IMR-90 (cell line): ENCODE measurements around the gene SULT1B1. TPM values are rescaled to one million over a fixed set of nuclear protein-coding genes. Genes with fewer than 3 reads are reported as not detected.

Source experiments
- ATAC-seq: fragments of 200-7000 bp; cut with Tn5 transposase; 2 replicates; pipeline ENCODE4 v1.9.1; 2020; ENCODE audit warnings: low read depth, mild to moderate bottlenecking, moderate library complexity
- BruUV-seq: library from RNA; stranded (reverse); fragments of 400-500 nt; replicated peaks from 2 replicates; lab custom pipeline; 2021; lab: Mats Ljungman, UMichigan
- CTCF ChIA-PET: fragments of 300-600 bp; formaldehyde crosslinking; extraction: SDS; loops from one replicate; lab custom pipeline; 2021; ENCODE audit warnings: antibody characterized with exemption; lab: Yijun Ruan, JAX
- POLR2A ChIA-PET: fragments of 300-600 bp; sonication (Branson Sonifier 250); formaldehyde crosslinking; loops from one replicate; lab custom pipeline; 2022; ENCODE audit warnings: antibody characterized with exemption; ENCODE audit not compliant: unreplicated experiment; lab: Charles Lee
- DNase-seq: peaks from one replicate; pipeline ENCODE4 v3.0.0; 2013
- H2AFZ ChIP-seq: replicated peaks from 2 replicates; pipeline ENCODE3; 2013; ENCODE audit warnings: low read length, mild to moderate bottlenecking; ENCODE audit not compliant: poor library complexity
- H2AK5ac ChIP-seq: 2 replicates; pipeline ENCODE4 v1.6.1; 2013; ENCODE audit warnings: low read depth, low read length, inconsistent platforms
- H2AK9ac ChIP-seq: replicated peaks from 2 replicates; pipeline ENCODE3; 2013; ENCODE audit warnings: mild to moderate bottlenecking, low read depth, low read length, moderate library complexity; ENCODE audit not compliant: poor library complexity
- H2BK120ac ChIP-seq: 2 replicates; pipeline ENCODE4 v1.6.1; 2013; ENCODE audit warnings: low read depth, low read length, inconsistent platforms
- H2BK15ac ChIP-seq: 3 replicates; pipeline ENCODE4 v1.6.1; 2013; ENCODE audit warnings: low read depth, low read length, inconsistent platforms
- H2BK20ac ChIP-seq: 2 replicates; pipeline ENCODE4 v1.6.1; 2013; ENCODE audit warnings: low read depth, mild to moderate bottlenecking, inconsistent platforms, low read length, moderate library complexity
- H2BK5ac ChIP-seq: 2 replicates; pipeline ENCODE4 v1.6.1; 2013; ENCODE audit warnings: mild to moderate bottlenecking, low read depth, low read length, inconsistent platforms; ENCODE audit not compliant: poor library complexity, severe bottlenecking
- H3K14ac ChIP-seq: replicated peaks from 2 replicates; pipeline ENCODE4 v1.6.1; 2013; ENCODE audit warnings: low read depth, low read length, inconsistent platforms
- H3K18ac ChIP-seq: 2 replicates; pipeline ENCODE4 v1.6.1; 2013; ENCODE audit warnings: low read depth, low read length, control low read depth
- H3K23ac ChIP-seq: 2 replicates; pipeline ENCODE4 v1.6.1; 2013; ENCODE audit warnings: low read depth, low read length, inconsistent platforms
- H3K27ac ChIP-seq: 2 replicates; pipeline ENCODE4 v1.5.1; 2013; ENCODE audit warnings: mild to moderate bottlenecking, control low read depth, low read length; ENCODE audit not compliant: insufficient read depth
- H3K27me3 ChIP-seq: 2 replicates; pipeline ENCODE4 v1.6.1; 2013; ENCODE audit warnings: low read length; ENCODE audit not compliant: control insufficient read depth, insufficient read depth
- H3K36me3 ChIP-seq: 2 replicates; pipeline ENCODE4 v1.6.1; 2013; ENCODE audit warnings: low read length, mixed read lengths; ENCODE audit not compliant: control insufficient read depth, insufficient read depth
- H3K4ac ChIP-seq: 2 replicates; pipeline ENCODE4 v1.6.1; 2013; ENCODE audit warnings: low read depth, low read length, inconsistent platforms
- H3K4me1 ChIP-seq: 2 replicates; pipeline ENCODE4 v1.6.1; 2013; ENCODE audit warnings: low read length, mixed read lengths; ENCODE audit not compliant: control insufficient read depth, insufficient read depth
- H3K4me2 ChIP-seq: 2 replicates; pipeline ENCODE4 v1.6.1; 2013; ENCODE audit warnings: low read depth, mild to moderate bottlenecking, control low read depth, low read length, moderate library complexity
- H3K4me3 ChIP-seq: 2 replicates; pipeline ENCODE4 v1.5.1; 2013; ENCODE audit warnings: low read depth, mild to moderate bottlenecking, control low read depth, low read length, moderate library complexity; ENCODE audit not compliant: insufficient read depth
- H3K56ac ChIP-seq: 2 replicates; pipeline ENCODE4 v1.6.1; 2013; ENCODE audit warnings: low read length, inconsistent platforms; ENCODE audit not compliant: insufficient read depth; ENCODE audit errors: extremely low read depth
- H3K79me1 ChIP-seq, 2 experiments: 2 replicates each; pipeline ENCODE4 v1.6.1; 2013; ENCODE audit warnings: low read length in 2 of 2, inconsistent platforms in 1 of 2, low read depth in 1 of 2
- H3K9ac ChIP-seq: 2 replicates; pipeline ENCODE4 v1.6.1; 2013; ENCODE audit warnings: low read depth, low read length, control low read depth
- H3K9me1 ChIP-seq: 2 replicates; pipeline ENCODE4 v1.6.1; 2013; ENCODE audit warnings: low read length, inconsistent platforms; ENCODE audit not compliant: insufficient read depth
- H3K9me3 ChIP-seq: 2 replicates; pipeline ENCODE4 v1.6.1; 2013; ENCODE audit warnings: low read length; ENCODE audit not compliant: control insufficient read depth, insufficient read depth
- H4K20me1 ChIP-seq: 2 replicates; pipeline ENCODE4 v1.6.1; 2013; ENCODE audit warnings: low read length, inconsistent platforms; ENCODE audit not compliant: insufficient read depth
- H4K5ac ChIP-seq: 2 replicates; pipeline ENCODE4 v1.6.1; 2013; ENCODE audit warnings: mild to moderate bottlenecking, low read depth, low read length, control low read depth
- H4K8ac ChIP-seq, 2 experiments: 2 replicates each; pipeline ENCODE4 v1.6.1; 2013; ENCODE audit warnings: low read depth in 2 of 2, low read length in 2 of 2, control low read depth in 1 of 2, inconsistent platforms in 1 of 2
- H4K91ac ChIP-seq: 2 replicates; pipeline ENCODE4 v1.6.1; 2013; ENCODE audit warnings: low read depth, low read length, inconsistent platforms; ENCODE audit not compliant: insufficient read depth
- BHLHE40 ChIP-seq: fragments of 150-350 bp; IDR thresholded peaks from 2 replicates; pipeline ENCODE4 v1.6.1; 2016; ENCODE audit warnings: mild to moderate bottlenecking, low read depth, low read length
- CEBPB ChIP-seq: IDR thresholded peaks from 2 replicates; pipeline ENCODE4 v1.6.1; 2012; ENCODE audit warnings: low read depth, low read length, improper control_type of control experiment
- CHD1 ChIP-seq: IDR thresholded peaks from 2 replicates; pipeline ENCODE4 v1.6.1; 2012; ENCODE audit warnings: low read depth, low read length, improper control_type of control experiment
- FOS ChIP-seq: fragments of 150-350 bp; IDR thresholded peaks from 2 replicates; pipeline ENCODE4 v1.6.1; 2016; ENCODE audit warnings: low read depth, low read length
- MAFK ChIP-seq: IDR thresholded peaks from 2 replicates; pipeline ENCODE4 v1.6.1; 2012; ENCODE audit warnings: low read depth, low read length, improper control_type of control experiment
- MXI1 ChIP-seq: IDR thresholded peaks from 2 replicates; pipeline ENCODE4 v1.6.1; 2012; ENCODE audit warnings: low read depth, mild to moderate bottlenecking, low read length, moderate library complexity, borderline replicate concordance
- POLR2A ChIP-seq: IDR thresholded peaks from 2 replicates; pipeline ENCODE4 v1.6.1; 2012; ENCODE audit warnings: mild to moderate bottlenecking, low read depth, low read length
- RAD21 ChIP-seq: IDR thresholded peaks from 2 replicates; pipeline ENCODE4 v1.6.1; 2012; ENCODE audit warnings: low read length, improper control_type of control experiment
- USF2 ChIP-seq: fragments of 150-350 bp; IDR thresholded peaks from 2 replicates; pipeline ENCODE4 v1.6.1; 2017; ENCODE audit warnings: mild to moderate bottlenecking, antibody characterized with exemption, low read length, low read depth
- WGBS, 2 experiments: methylation state at CpG; one replicate each; pipeline versions ENCODE4 v1.1.5 to v1.1.7; 2013; ENCODE audit warnings: missing lambda C conversion rate in 2 of 2; ENCODE audit not compliant: insufficient read length in 1 of 2; ENCODE audit errors: extremely low coverage in 2 of 2; 5-methylcytosine and 5-hydroxymethylcytosine counted together
- dilution Hi-C: fragments of 300-500 bp; cut with HindIII; formaldehyde crosslinking; loops from one replicate; pipeline ENCODE4 v1.14.3; 2018; ENCODE audit warnings: low sequenced_read_pairs; ENCODE audit not compliant: unreplicated experiment
- in situ Hi-C: fragments of 300-500 bp; cut with MboI; formaldehyde crosslinking; loops from 3 replicates; pipeline ENCODE4 v1.14.3; 2019; ENCODE audit warnings: low sequenced_read_pairs, inconsistent platforms, mixed read lengths
- intact Hi-C: fragments of 100-400 bp; cut with micrococcal nuclease; formaldehyde crosslinking; loops from 2 replicates; pipeline ENCODE4 v1.10.0; 2022
- polyA plus RNA-seq, 3 experiments: library from polyadenylated mRNA; depleted of rRNA; stranded (reverse); fragments of >200 nt; gene quantifications; 2 replicates each; pipeline ENCODE4 v1.2.3, GENCODE V29; 2012; ENCODE audit warnings: low replicate concordance in 1 of 3
- total RNA-seq: library from RNA; depleted of rRNA; stranded (reverse); fragments of >200 nt; gene quantifications from 2 replicates; pipeline ENCODE4 v1.2.3, GENCODE V29; 2012
- TF ChIP-seq, protein P1 (sequence below): fragments of 150-350 bp; IDR thresholded peaks from 2 replicates; pipeline ENCODE4 v1.6.1; 2016; ENCODE audit warnings: low read depth, mild to moderate bottlenecking, low read length, moderate library complexity, borderline replicate concordance

Gene SULT1B1
- total and polyA plus RNA-seq, 2 of the 4 experiments (the other 2 are of a cell fraction): 0.05 to 0.18 TPM

DNA sequence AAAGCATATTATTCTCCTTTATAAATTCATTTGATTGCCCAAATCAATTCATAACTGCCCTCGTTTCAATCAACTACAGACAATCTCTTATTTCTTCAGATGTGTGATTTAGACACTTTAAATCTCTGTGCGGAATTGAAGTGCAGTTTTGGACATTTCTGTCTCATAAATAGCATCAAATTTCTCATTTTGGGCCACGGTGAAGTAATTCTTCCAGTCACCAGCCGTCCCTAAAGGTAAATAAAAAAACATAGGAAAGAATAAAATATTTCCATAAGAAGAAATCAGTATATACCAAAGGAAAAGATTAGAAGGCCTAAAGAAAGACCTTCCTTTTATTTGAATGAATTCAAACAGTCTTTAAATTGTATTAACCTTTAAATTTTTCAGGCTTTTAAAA is 33.4 kb downstream of the SULT1B1 start:
- Histone ChIP-seq H2BK15ac (no peak overlapping the region), H2BK5ac (no peak overlapping the region), H2BK120ac (no peak overlapping the region), H2AFZ (no peak overlapping the region), H3K27me3 (no peaks in the 10 kb centered on the region), H3K18ac (no peak overlapping the region), H3K36me3 (no peaks in the 10 kb centered on the region), H3K27ac (no peak overlapping the region), H3K9me3 (no peaks in the 10 kb centered on the region), H3K4me2 (no peak overlapping the region), H3K14ac (no peak overlapping the region), H3K4ac (no peak overlapping the region), H3K23ac (no peak overlapping the region), H3K4me3 (no peak overlapping the region), H4K91ac (no peak overlapping the region), H3K9me1 (no peaks in the 10 kb centered on the region), H4K8ac (no peak overlapping the region), H2AK5ac (no peak overlapping the region), H3K4me1 (no peaks in the 10 kb centered on the region), H2AK9ac (no peak overlapping the region), H4K20me1 (no peaks in the 10 kb centered on the region), H4K5ac (no peak overlapping the region), H3K9ac (no peak overlapping the region), H3K56ac (no peak overlapping the region), H2BK20ac (no peak overlapping the region), H3K79me1 (no peaks in the 10 kb centered on the region)
- CTCF ChIA-PET: no interaction called here
- in situ Hi-C loops (no loop called here), intact Hi-C loops (no loop called here), dilution Hi-C loops (no loop called here)
- no CpG with 5 or more reads among the region's 4 CpGs for WGBS, 2 experiments
- no peak for ATAC-seq
- POLR2A ChIA-PET: no interaction called here
- TF ChIP-seq MXI1 (no peak), CHD1 (no peak), MAFK (no peak), BHLHE40 (no peak), USF2 (no peak), POLR2A (no peak), RAD21 (no peak), FOS (no peak), CEBPB (no peak)
- TF ChIP-seq, protein P1, sequence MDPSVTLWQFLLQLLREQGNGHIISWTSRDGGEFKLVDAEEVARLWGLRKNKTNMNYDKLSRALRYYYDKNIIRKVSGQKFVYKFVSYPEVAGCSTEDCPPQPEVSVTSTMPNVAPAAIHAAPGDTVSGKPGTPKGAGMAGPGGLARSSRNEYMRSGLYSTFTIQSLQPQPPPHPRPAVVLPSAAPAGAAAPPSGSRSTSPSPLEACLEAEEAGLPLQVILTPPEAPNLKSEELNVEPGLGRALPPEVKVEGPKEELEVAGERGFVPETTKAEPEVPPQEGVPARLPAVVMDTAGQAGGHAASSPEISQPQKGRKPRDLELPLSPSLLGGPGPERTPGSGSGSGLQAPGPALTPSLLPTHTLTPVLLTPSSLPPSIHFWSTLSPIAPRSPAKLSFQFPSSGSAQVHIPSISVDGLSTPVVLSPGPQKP: no peak
- no peak for DNase-seq
- no TSS peak for BruUV-seq
